Erythroblast (primary cell): ENCODE measurements around the gene CLDN5.

ENCODE experiments used
- GATA1 ChIP-seq: IDR thresholded peaks from 2 replicates; pipeline ENCODE4 v1.6.1; 2011; ENCODE audit warnings: low read depth, mild to moderate bottlenecking, control low read depth, low read length, moderate library complexity
- POLR2A ChIP-seq: IDR thresholded peaks from 2 replicates; pipeline ENCODE4 v1.6.1; 2011; ENCODE audit warnings: mild to moderate bottlenecking, low read length

GRCh38 chr22:19554834-19555404, 30.7 kb upstream of the CLDN5 start:
- TF ChIP-seq POLR2A (no peak), GATA1 (no peak)
